Fibroblast of villous mesenchyme (primary cell): ENCODE results near the gene ANO1. TPM values are rescaled to one million over a fixed set of nuclear protein-coding genes. Genes with fewer than 3 reads are reported as not detected.

Experiments
- DNase-seq: peaks from one replicate; pipeline ENCODE4 v3.0.0-alpha.2; 2010; ENCODE audit warnings: low read depth
- H3K4me3 ChIP-seq: 2 replicates; pipeline ENCODE4 v1.5.1; 2011; ENCODE audit warnings: low read depth, mild to moderate bottlenecking, low read length
- CTCF ChIP-seq: IDR thresholded peaks from 2 replicates; pipeline ENCODE4 v1.5.1; 2012; ENCODE audit warnings: low read depth, mild to moderate bottlenecking, low read length; ENCODE audit not compliant: insufficient read depth
- total RNA-seq: library from RNA; depleted of rRNA; stranded (reverse); fragments of >200 nt; gene quantifications from 2 replicates; pipeline ENCODE4 v1.2.3, GENCODE V29; 2012

The ANO1 gene
- total RNA-seq, 1 donor: not detected

GRCh38 chr11:70127653-70128434 is 49.7 kb downstream of the ANO1 start:
- no peak for DNase-seq
- TF ChIP-seq CTCF: no peak

GRCh38 chr11:70128435-70128906 is 50.4 kb downstream of the ANO1 start:
- no peak for TF ChIP-seq CTCF
- DNase-seq: no peak
- H3K4me3 ChIP-seq: no peak overlapping the region

More at GRCh38 chr11:70127653-70128434, 49.7 kb downstream of the ANO1 start:
- no peak overlapping the region for H3K4me3 ChIP-seq

GRCh38 chr11:70129051-70129592 is 51.0 kb downstream of the ANO1 start:
- H3K4me3 ChIP-seq: no peak overlapping the region
- TF ChIP-seq CTCF: no peak
- DNase-seq: no peak

GRCh38 chr11:70130636-70131035 is 52.5 kb downstream of the ANO1 start:
- DNase-seq: no peak
- TF ChIP-seq CTCF: no peak
- no peak overlapping the region for H3K4me3 ChIP-seq

- no peak overlapping the region for H3K4me3 ChIP-seq
- no peak for TF ChIP-seq CTCF
- no peak for DNase-seq
These were observed 53.6 kb downstream of the ANO1 start for GRCh38 chr11:70131606-70132190.

GRCh38 chr11:70132641-70133040 is 54.5 kb downstream of the ANO1 start:
- TF ChIP-seq CTCF: no peak

More at GRCh38 chr11:70132641-70133040, 54.5 kb downstream of the ANO1 start:
- H3K4me3 ChIP-seq: no peak overlapping the region
- DNase-seq: no peak
